ENCODE results near the gene TANGO2. TPM values are rescaled to one million over a fixed set of nuclear protein-coding genes. Genes with fewer than 3 reads are reported as not detected.

Gene TANGO2
- total and polyA plus RNA-seq, 9 of the 15 experiments (the other 6 are each of a cell fraction or from before 2014, with no cell fraction given): 15.5 to 94.9 (median 70.1) TPM

DNA sequence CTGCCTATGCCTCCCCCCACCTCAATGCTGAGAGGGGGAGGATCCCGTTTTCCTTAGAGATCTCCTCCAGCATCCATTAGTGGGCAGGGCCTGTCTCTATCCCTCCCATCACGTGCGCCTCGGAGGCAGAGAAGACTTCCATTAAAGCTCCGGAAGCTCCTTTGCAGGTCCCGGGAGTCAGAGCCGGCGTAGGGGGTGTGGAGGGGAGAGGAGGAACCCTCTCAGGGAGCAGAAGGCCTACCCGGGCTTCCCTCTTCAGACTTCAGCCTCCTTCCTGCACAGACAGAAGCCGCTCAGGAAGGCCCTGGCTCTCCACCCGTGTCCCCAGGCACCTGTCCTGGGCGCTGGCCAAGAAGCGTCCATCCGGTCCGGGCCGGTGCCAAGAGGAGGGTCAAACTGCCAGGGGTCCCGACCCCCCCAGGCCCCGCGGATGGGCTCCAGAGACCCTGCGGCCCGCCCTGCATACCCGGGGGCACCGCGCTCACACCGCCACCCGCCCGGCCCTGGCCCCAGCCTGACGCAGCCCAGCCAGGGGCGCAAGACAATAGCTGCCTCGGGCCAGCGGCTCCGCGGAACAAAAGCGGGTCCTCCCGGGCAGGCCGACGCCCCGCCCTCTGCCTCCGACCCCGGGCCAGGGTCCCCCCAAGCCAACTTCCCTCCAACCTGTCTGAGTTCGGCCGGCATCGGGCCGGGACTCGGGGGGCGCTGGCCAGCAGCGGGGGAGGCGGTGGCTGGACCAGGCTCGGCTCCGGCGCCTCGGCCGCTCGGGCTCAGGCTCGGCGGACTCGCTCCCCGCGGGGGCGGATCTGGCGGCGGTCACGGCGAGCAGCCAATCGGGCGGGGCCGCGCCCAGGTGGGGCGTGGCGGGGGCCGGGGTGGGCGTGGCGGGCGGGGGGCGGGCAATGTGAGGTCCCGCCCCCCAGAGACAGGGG lies 34.2 kb upstream of the TANGO2 start (continued):
- TF ChIP-seq HMGN3 (IDR thresholded peaks at IDR 0.05; ENCODE audit: borderline replicate concordance, extremely low read depth, insufficient read length, low read depth, low read length) (no peak), POLR2A (conservative IDR thresholded peaks at IDR 0.05) (peak; percentile 56), ZNF197 (CRISPR knock-in tag; IDR thresholded peaks at IDR 0.05; ENCODE audit: low read depth) (no peak), RUNX1 (IDR thresholded peaks at IDR 0.05; ENCODE audit: low read depth) (no peak; the same call in 1 of the 2 replicates), YY1 (IDR thresholded peaks at IDR 0.05; ENCODE audit: borderline replicate concordance in 1 of 3, control insufficient read depth in 1 of 3, extremely low read depth in 1 of 3, insufficient read depth in 3 of 3, insufficient read length in 1 of 3, insufficient replicate concordance in 2 of 3, low read depth in 1 of 3, low read length in 2 of 3) (no peak), NR2F6 (CRISPR knock-in tag; IDR thresholded peaks at IDR 0.05) (no peak), CHD4 (IDR thresholded peaks at IDR 0.05; ENCODE audit: insufficient read depth, insufficient replicate concordance, low read depth, low read length, poor library complexity, severe bottlenecking) (peak; percentile 92), ZNF282 (CRISPR knock-in tag; IDR thresholded peaks at IDR 0.05) (no peak)
- TF ChIP-seq, protein P1, sequence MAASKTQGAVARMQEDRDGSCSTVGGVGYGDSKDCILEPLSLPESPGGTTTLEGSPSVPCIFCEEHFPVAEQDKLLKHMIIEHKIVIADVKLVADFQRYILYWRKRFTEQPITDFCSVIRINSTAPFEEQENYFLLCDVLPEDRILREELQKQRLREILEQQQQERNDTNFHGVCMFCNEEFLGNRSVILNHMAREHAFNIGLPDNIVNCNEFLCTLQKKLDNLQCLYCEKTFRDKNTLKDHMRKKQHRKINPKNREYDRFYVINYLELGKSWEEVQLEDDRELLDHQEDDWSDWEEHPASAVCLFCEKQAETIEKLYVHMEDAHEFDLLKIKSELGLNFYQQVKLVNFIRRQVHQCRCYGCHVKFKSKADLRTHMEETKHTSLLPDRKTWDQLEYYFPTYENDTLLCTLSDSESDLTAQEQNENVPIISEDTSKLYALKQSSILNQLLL (CRISPR knock-in tag; IDR thresholded peaks at IDR 0.05; ENCODE audit: borderline replicate concordance): no peak
- TF ChIP-seq, protein P2, sequence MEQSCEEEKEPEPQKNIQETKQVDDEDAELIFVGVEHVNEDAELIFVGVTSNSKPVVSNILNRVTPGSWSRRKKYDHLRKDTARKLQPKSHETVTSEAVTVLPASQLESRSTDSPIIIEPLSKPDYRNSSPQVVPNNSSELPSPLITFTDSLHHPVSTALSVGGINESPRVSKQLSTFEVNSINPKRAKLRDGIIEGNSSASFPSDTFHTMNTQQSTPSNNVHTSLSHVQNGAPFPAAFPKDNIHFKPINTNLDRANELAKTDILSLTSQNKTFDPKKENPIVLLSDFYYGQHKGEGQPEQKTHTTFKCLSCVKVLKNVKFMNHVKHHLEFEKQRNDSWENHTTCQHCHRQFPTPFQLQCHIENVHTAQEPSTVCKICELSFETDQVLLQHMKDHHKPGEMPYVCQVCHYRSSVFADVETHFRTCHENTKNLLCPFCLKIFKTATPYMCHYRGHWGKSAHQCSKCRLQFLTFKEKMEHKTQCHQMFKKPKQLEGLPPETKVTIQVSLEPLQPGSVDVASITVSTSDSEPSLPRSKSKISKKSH (CRISPR knock-in tag; IDR thresholded peaks at IDR 0.05): 0 out of 2 replicates have a peak, but pooled peaks have one; percentile 56
- TF ChIP-seq, protein P3, sequence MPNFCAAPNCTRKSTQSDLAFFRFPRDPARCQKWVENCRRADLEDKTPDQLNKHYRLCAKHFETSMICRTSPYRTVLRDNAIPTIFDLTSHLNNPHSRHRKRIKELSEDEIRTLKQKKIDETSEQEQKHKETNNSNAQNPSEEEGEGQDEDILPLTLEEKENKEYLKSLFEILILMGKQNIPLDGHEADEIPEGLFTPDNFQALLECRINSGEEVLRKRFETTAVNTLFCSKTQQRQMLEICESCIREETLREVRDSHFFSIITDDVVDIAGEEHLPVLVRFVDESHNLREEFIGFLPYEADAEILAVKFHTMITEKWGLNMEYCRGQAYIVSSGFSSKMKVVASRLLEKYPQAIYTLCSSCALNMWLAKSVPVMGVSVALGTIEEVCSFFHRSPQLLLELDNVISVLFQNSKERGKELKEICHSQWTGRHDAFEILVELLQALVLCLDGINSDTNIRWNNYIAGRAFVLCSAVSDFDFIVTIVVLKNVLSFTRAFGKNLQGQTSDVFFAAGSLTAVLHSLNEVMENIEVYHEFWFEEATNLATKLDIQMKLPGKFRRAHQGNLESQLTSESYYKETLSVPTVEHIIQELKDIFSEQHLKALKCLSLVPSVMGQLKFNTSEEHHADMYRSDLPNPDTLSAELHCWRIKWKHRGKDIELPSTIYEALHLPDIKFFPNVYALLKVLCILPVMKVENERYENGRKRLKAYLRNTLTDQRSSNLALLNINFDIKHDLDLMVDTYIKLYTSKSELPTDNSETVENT (CRISPR knock-in tag; IDR thresholded peaks at IDR 0.05): peak; percentile 76; the same call in 1 of the 2 replicates

All from K562 (cell line).